Mucosa of descending colon (tissue), 3 donors: ENCODE results near the gene CTSA. TPM values are rescaled to one million over a fixed set of nuclear protein-coding genes. Genes with fewer than 3 reads are reported as not detected.

ENCODE experiments used
- ATAC-seq: fragments of 200-7000 bp; cut with Tn5 transposase; one replicate; pipeline ENCODE4 v1.9.1; 2020; ENCODE audit warnings: mild to moderate bottlenecking, moderate library complexity
- DNase-seq, 3 donors: peaks; one replicate each; pipeline ENCODE4 v3.0.0-alpha.2; 2020
- H3K36me3 ChIP-seq: fragments of 200-600 bp; one replicate; pipeline ENCODE4 v1.8.0; 2021; ENCODE audit warnings: low read depth, mild to moderate bottlenecking
- H3K4me1 ChIP-seq: fragments of 200-600 bp; one replicate; pipeline ENCODE4 v1.8.0; 2021; ENCODE audit warnings: low read depth, mild to moderate bottlenecking
- H3K4me3 ChIP-seq: fragments of 200-600 bp; one replicate; pipeline ENCODE4 v1.8.0; 2021; ENCODE audit warnings: mild to moderate bottlenecking
- H3K9me3 ChIP-seq: fragments of 200-600 bp; one replicate; pipeline ENCODE4 v1.8.0; 2021; ENCODE audit warnings: mild to moderate bottlenecking
- intact Hi-C, 2 donors: fragments of 100-400 bp; cut with DNase I in 1 of 2; cut with micrococcal nuclease in 1 of 2; formaldehyde crosslinking; loops; one replicate each; pipeline versions ENCODE4 v1.11.0 to v1.11.1; 2022; cut with DNase I, micrococcal nuclease
- total RNA-seq, 3 donors: library from RNA; stranded (reverse); fragmentation: NEBNext Ultra II Directional in 2 of 3; extraction: Animal tissue kit (Norgen Biotek cat#: 25700) in 2 of 3; gene quantifications; one replicate each; pipeline versions ENCODE4 v1.2.1 to v1.2.4, GENCODE V29; 2021 to 2023
- TF ChIP-seq, protein P1 (sequence below): fragments of 200-600 bp; IDR thresholded peaks from one replicate; pipeline ENCODE4 v1.8.0; 2022; ENCODE audit warnings: antibody characterized with exemption, mild to moderate bottlenecking
- donor health status: DM: no; HTN: no; CAD: no; lungs with moderate emphysema.
- donor health status: DM: no; HTN: no; CAD: no.
- donor health status: DM: no; HTN: yes; CAD: no.

CTSA gene
- total RNA-seq, 3 donors from 2014 or later: 292 to 542 (median 436) TPM

DNA sequence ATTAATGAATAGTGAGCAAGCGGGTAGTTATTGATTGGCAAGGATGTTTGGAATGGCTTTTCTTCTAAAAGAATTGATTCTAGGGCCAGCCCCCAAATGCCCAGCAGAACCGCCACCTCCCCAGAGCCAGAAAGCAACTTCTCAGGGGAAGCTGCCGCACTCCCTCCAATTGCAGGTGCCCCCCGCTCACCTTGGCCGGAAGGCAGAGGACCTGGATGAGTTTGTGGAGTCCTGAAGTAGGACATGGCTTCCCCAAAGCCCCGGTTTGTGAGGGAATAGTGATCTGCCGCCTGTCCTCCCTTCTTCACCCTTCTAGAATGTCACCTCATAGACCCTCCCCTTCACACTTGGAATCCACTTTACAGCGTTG, 3.8 kb upstream of the CTSA start, which contains the start of gene SPATA25:
TSS of gene SPATA25 (minus strand) at position 277 of the 370 bp plus-strand sequence. CDS start at position 245, 32 bp downstream.
- Histone ChIP-seq H3K9me3 (no peaks in the 10 kb centered on the region), H3K4me3 (no peak within 1 kb of the TSS), H3K36me3 (no peaks in the 10 kb centered on the region), H3K4me1 (peaks cover 4% of the 10 kb centered on the region)
- TF ChIP-seq, protein P1, sequence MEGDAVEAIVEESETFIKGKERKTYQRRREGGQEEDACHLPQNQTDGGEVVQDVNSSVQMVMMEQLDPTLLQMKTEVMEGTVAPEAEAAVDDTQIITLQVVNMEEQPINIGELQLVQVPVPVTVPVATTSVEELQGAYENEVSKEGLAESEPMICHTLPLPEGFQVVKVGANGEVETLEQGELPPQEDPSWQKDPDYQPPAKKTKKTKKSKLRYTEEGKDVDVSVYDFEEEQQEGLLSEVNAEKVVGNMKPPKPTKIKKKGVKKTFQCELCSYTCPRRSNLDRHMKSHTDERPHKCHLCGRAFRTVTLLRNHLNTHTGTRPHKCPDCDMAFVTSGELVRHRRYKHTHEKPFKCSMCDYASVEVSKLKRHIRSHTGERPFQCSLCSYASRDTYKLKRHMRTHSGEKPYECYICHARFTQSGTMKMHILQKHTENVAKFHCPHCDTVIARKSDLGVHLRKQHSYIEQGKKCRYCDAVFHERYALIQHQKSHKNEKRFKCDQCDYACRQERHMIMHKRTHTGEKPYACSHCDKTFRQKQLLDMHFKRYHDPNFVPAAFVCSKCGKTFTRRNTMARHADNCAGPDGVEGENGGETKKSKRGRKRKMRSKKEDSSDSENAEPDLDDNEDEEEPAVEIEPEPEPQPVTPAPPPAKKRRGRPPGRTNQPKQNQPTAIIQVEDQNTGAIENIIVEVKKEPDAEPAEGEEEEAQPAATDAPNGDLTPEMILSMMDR: no peak
- intact Hi-C loops: no loop called here
- DNase-seq (no peak), ATAC-seq (no peak)

DNA sequence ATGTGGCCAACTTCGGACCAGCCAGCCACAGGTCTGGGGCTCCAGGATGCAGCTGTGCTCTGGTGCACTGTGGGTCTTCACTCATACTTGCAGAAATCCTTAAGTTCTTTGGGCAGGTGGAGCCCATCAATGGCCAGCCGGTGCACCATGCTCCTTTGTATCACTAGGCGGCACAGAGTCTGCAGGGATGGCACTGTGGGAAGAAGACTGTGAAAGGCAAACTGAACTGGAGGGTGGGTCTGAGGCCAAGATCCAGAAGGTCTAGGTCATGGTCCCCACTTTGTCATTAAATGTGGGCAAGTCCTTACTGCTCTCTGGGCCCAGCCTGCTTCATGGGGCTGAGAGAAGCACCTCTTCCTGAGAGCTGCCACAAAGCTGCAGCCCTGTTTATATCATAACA, 2.5 kb upstream of the CTSA start:
- Histone ChIP-seq H3K4me3 (no peak overlapping the region), H3K36me3 (no peaks in the 10 kb centered on the region), H3K9me3 (no peaks in the 10 kb centered on the region), H3K4me1 (peaks cover 18% of the 10 kb centered on the region)
- intact Hi-C loops: no loop called here
- TF ChIP-seq, protein P1: no peak
- DNase-seq (no peak), ATAC-seq (no peak)

DNA sequence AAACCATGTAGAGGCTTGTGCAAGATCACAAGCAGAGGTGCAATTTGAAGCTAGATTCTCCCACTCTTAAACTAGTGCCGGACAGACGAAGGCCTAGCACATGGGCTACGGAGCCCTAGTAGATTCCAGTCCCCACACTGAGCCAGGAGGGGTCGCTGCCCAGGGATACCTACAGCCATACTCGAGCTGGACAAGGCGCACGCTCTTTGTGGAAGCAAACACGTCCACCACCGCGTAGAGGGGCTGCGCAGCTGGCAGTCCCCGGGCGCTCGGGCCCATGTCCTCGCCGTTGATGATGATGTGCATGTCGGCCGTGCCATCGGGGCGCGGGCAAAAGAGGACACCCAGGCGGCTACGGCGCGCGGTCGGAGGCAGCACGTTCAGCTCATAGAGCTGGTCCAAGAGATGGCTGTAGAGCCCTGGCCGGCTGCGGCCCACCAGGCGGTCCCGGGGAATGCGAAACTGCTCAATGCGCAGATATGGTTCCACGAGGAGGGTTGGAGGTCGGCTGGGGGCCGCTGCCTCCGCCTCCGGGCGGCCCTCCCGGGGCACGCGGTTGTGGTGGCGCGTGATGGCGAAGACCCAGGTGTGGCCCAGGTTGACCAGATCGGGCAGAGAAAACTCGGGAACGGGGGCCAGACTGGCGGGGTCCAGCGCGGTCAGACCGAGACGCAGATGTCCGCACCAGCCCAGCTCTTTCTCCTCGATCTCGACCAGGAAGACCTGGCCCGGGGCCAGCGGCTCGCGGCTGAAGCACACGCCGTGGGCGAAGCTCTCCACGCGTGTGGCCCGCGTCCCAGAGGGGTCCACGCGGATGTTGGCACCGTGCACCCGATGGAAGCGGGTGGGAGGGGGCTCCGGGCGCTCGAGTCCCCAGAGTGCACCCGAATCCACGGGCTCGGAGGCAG, 804 bp upstream of the CTSA start:
- Histone ChIP-seq H3K4me1 (peaks cover 18% of the 10 kb centered on the region), H3K4me3 (peak overlapping the region; percentile 67), H3K36me3 (no peaks in the 10 kb centered on the region), H3K9me3 (no peaks in the 10 kb centered on the region)
- TF ChIP-seq, protein P1: peak; percentile 78
- ATAC-seq (peak; percentile 70), DNase-seq (peak; percentile 87 to 91 (median 87))
- intact Hi-C loops: no loop called here

DNA sequence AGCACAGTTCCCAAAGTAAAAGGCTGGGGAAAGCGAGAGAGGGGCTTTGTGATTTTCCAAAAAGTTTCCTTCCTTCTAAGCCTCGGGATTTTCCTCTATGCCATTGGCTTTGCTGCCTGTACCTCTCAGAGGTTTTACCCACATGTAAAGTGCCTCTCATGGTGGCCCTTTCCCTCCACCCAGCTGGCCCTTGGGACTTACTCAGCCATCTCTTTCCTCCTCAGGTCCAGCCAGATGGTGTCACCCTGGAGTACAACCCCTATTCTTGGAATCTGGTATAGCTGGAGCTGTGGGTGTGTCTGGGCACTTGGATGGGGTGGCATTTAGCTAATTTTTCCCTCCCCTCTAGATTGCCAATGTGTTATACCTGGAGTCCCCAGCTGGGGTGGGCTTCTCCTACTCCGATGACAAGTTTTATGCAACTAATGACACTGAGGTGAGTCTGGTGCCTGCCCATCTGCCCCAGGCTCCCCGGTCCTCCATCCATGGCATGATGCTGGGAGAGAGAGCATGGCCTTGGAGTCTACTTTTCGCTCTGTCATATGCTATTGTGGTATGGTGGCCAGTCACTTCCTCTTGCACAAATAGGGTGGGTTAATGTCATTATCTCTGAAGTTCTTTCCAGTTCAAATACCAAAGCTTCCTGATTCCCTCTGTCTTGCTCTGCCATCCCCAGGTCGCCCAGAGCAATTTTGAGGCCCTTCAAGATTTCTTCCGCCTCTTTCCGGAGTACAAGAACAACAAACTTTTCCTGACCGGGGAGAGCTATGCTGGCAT, 1.1 kb downstream of the CTSA start:
- TF ChIP-seq, protein P1: no peak
- Histone ChIP-seq H3K36me3 (no peaks in the 10 kb centered on the region), H3K4me1 (peaks cover 18% of the 10 kb centered on the region), H3K9me3 (no peaks in the 10 kb centered on the region), H3K4me3 (no peak overlapping the region)
- intact Hi-C loops: no loop called here
- DNase-seq: peak in 1 of 3 donors; percentile 55
- peak; percentile 40 for ATAC-seq

DNA sequence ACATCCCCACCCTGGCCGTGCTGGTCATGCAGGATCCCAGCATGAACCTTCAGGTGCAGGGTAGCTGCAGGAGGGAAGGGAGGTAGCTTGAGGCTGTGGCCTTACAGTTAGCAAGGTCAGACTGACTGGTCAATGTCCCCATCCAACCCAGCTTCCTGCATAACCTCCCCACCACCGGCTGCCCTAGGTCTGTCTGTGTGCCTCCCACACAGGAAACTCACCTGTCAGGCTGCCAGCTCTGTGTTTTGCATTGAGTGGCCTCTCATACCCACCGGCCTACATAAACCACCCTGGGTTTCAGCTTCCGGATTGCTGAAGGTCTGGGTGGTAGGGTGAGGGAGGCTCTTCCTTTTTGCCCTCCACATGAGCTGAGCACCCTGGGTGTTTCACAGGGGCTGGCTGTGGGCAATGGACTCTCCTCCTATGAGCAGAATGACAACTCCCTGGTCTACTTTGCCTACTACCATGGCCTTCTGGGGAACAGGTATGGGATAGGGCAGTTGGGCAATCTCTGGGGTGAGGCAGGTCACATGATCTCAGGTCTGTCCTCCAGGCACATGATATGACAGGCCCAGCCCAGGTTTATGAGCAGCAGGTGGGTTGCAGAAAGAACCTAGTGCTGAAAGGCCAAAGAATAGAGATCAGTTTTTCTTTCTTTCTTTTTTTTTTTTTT, 1.8 kb downstream of the CTSA start:
- Histone ChIP-seq H3K4me3 (no peak overlapping the region), H3K9me3 (no peaks in the 10 kb centered on the region), H3K4me1 (peaks cover 18% of the 10 kb centered on the region), H3K36me3 (no peaks in the 10 kb centered on the region)
- TF ChIP-seq, protein P1: no peak
- intact Hi-C loops: no loop called here
- ATAC-seq (peak; percentile 51), DNase-seq (peak in 2 of 3 donors; percentile 66 to 82)
